GM12875 (cell line): ENCODE results near the gene ANTXR2.

Source experiments
- H3K4me3 ChIP-seq: one replicate; pipeline ENCODE4 v1.5.1; 2011; ENCODE audit warnings: low read depth, low read length, control low read depth
- TF ChIP-seq, protein P1 (sequence below): IDR thresholded peaks from 2 replicates; pipeline ENCODE4 v1.5.1; 2011; ENCODE audit warnings: low read depth, mild to moderate bottlenecking, control low read depth, inconsistent platforms, low read length, moderate library complexity, borderline replicate concordance; ENCODE audit not compliant: insufficient read depth

The ANTXR2 gene

DNA sequence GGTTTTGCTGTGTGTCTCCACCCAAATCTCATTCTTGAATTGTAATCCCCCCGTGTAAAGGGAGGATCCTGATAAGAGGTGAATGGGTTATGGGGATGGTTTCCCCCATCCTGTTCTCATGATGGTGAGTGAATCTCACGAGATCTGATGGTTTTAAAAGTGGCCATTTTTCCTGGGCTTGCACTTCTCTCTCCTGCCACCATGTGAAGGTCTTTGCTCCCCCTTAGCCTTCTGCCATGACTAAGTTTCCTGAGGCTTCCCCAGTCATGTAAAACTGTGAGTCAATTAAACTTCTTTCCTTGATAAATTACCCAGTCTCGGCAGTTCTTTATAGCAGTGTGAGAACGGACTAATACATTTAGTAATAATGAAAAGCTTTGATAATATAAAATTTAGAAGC is 46.9 kb downstream of the ANTXR2 start:
- no peak overlapping the region for H3K4me3 ChIP-seq
- TF ChIP-seq, protein P1, sequence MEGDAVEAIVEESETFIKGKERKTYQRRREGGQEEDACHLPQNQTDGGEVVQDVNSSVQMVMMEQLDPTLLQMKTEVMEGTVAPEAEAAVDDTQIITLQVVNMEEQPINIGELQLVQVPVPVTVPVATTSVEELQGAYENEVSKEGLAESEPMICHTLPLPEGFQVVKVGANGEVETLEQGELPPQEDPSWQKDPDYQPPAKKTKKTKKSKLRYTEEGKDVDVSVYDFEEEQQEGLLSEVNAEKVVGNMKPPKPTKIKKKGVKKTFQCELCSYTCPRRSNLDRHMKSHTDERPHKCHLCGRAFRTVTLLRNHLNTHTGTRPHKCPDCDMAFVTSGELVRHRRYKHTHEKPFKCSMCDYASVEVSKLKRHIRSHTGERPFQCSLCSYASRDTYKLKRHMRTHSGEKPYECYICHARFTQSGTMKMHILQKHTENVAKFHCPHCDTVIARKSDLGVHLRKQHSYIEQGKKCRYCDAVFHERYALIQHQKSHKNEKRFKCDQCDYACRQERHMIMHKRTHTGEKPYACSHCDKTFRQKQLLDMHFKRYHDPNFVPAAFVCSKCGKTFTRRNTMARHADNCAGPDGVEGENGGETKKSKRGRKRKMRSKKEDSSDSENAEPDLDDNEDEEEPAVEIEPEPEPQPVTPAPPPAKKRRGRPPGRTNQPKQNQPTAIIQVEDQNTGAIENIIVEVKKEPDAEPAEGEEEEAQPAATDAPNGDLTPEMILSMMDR: no peak

DNA sequence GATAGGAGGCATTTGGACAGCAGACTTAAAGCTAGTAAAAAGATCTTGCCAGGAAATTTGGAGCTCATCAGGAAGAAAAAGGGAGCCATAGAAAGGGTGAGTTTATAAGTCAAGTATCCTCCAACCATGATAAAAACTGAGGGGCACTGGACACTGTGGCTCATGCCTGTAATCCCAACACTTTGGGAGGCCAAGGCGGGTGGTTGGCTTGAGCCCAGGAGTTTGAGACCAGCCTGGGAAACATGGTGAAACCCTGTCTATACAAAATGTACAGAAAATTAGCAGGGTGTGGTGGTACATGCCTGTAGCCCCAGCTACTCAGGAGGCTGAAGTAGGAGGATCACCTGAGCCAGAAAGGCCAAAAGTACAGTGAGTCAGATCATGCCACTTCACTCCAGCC is 48.7 kb downstream of the ANTXR2 start:
- H3K4me3 ChIP-seq: no peak overlapping the region
- TF ChIP-seq, protein P1: no peak

DNA sequence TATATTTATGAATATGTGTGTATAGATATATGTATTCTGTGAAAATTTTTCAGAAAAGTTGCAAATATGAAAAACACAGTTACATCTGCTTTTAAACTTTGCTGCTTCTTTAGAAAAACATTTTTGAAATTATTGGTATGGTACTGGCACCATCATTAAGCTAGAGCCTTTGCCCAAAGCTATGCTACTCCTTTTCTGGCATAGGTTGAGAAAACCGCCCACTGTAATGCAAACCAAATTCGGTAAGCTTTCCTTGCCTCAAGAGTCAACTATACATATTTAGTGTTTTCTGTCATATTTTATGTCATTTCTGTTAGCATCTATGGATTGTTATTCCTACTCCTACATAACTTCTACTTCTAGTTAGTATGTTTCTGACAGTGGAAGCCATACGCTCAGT is 50.7 kb downstream of the ANTXR2 start:
- H3K4me3 ChIP-seq: no peak overlapping the region
- TF ChIP-seq, protein P1: no peak

DNA sequence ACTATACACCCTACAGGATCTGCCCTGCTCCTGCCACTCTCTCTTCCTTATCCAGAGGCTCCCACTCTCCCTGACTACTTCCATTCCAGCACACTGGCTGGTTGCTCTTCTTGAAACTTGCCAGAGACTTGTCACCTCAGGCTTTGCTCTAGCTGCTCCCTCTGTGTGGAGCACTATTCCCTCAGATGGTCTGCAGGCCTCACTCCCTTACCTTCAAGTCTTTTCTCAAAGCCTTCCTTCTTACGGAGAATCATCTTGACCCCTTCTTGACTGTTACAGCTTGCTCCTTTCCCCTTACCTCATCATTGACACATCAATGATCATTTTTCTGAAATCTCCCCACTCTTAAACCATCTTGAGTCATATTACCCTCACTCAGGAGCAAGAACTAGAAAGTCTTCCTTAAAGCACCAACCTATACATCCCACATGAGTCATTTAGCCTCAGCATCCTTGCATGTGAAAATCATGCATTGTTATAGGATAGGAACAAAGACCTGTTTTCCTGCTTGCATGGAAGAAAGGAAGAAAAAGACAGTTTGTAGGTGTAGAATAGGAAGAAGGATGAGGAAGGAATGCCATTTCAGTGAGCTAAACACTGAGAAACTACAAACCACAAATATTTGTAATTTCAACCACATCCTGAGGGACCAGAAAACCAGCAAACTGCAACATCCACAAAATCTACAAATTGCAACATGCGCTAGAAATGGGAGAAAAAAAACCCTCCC is 55.7 kb downstream of the ANTXR2 start:
- TF ChIP-seq, protein P1: no peak
- no peak overlapping the region for H3K4me3 ChIP-seq

DNA sequence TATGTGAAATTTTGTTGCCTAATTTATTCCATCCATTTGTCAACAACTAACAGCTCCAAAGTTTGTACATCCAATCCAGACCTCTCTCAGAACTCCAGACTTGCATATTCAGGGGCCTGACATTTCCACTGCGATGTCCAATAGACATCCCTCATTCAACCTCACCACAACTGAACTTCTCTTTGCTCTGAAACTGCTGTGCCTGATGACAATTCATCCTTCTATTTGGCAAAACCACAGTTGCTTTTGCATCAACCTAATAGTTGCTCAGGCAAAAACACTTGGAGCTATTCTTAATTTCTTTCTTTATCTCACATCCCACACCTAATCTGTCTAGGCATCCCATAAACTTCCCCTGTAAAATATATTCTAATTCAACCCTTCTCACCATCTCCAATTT is 56.5 kb downstream of the ANTXR2 start:
- H3K4me3 ChIP-seq: no peak overlapping the region
- TF ChIP-seq, protein P1: no peak

DNA sequence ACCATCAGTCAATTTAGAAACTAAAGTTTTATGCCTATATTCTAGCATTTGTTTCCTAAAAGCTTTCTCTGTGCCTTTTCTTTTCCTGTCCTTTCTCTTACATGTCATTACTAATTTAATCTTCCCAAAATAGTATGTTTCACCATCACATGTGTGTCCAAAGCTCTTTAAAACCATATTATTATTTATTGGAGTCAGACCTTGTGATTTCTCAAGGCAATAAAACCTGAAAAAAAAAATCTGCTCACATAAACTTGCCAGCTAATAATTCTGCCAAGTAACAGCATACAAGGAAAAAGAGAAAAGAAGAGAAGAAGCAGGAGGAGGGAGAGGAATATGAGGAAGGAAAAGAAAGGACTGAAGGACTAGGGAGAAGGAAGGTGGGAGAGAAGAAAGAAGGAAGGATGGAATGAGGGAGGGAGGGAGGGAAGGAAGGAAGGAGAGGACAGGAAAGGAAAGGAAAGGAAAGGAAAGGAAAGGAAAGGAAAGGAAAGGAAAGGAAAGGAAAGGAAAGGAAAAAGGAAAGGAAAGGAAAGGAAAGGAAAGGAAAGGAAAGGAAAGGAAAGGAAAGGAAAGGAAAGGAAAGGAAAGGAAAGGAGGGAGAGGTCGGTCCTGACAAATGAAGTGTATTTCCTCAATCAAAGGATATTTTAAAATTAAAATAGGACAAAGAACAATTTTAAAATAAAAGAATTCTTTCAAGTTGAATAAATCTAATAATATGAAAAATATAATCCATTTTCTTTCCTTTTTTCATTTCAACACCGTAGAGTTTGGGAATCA is 57.4 kb downstream of the ANTXR2 start:
- no peak overlapping the region for H3K4me3 ChIP-seq
- TF ChIP-seq, protein P1: no peak

DNA sequence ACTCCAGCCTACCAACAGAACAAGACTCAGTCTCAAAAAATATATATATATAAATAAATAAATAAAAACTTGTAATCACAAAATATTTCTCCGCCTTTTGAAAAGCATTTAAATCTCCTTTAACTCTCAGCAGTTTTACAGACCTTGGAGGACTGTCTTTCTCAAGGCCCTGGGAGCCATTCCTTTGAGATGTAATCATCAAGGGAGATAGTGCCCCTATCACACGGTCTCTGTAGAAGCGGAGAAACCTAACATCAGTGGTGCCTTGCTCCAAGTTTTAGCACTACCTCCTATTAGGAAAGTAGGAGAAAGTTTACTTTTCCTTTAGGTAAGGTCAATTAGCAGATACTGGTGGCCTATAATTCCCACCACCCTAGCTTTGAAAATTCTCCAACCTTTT is 58.5 kb downstream of the ANTXR2 start:
- TF ChIP-seq, protein P1: no peak
- no peak overlapping the region for H3K4me3 ChIP-seq
